ENCODE measurements around the gene NFATC1.

DNA sequence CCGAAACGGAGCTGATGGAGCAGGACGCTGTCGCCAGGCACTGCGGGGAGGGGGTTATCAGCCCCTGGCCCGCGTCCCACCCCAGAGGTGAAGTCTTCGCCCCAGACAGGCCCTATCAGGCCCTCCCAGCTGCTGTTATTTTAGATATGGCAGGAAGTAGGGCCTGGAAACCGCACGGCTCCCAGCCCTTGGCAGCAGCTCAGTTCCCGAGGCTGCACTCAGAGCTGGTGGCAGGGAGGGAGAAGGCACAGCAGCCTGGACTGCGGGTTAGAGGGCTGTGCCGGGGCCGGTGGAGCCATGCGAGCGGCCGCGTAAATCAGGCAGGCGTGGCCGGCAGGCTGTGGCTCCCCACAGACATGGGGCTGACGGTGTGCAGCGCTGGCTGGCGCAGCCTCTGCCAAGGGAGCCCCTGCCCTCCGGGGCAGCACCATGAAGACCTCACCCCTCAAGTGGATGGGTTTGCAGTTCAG lies 111.4 kb downstream of the NFATC1 start:
- TF ChIP-seq ARNTL (CRISPR knock-in tag; IDR thresholded peaks at IDR 0.05; ENCODE audit: borderline replicate concordance, low read depth) = no peak
- no peak for TF ChIP-seq TSHZ2 (CRISPR knock-in tag; IDR thresholded peaks at IDR 0.05)
- TF ChIP-seq SNAI2 (CRISPR knock-in tag; IDR thresholded peaks at IDR 0.05) = no peak
- TF ChIP-seq ZC3H10 (CRISPR knock-in tag; IDR thresholded peaks at IDR 0.05) = no peak
- no peak for TF ChIP-seq ZFP30 (CRISPR knock-in tag; IDR thresholded peaks at IDR 0.05)
- TF ChIP-seq ZFP3 (CRISPR knock-in tag; IDR thresholded peaks at IDR 0.05) = no peak
- TF ChIP-seq ESRRG (CRISPR knock-in tag; IDR thresholded peaks at IDR 0.05) = no peak
- TF ChIP-seq, protein P1, sequence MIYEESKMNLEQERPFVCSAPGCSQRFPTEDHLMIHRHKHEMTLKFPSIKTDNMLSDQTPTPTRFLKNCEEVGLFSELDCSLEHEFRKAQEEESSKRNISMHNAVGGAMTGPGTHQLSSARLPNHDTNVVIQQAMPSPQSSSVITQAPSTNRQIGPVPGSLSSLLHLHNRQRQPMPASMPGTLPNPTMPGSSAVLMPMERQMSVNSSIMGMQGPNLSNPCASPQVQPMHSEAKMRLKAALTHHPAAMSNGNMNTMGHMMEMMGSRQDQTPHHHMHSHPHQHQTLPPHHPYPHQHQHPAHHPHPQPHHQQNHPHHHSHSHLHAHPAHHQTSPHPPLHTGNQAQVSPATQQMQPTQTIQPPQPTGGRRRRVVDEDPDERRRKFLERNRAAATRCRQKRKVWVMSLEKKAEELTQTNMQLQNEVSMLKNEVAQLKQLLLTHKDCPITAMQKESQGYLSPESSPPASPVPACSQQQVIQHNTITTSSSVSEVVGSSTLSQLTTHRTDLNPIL (CRISPR knock-in tag; IDR thresholded peaks at IDR 0.05; ENCODE audit: low read depth) = no peak
- TF ChIP-seq ZNF70 (CRISPR knock-in tag; IDR thresholded peaks at IDR 0.05) = no peak
- TF ChIP-seq RARB (CRISPR knock-in tag; IDR thresholded peaks at IDR 0.05) = no peak
- no peak for TF ChIP-seq CSDC2 (CRISPR knock-in tag; IDR thresholded peaks at IDR 0.05)
